GM23338 (cell line): ENCODE data around the gene ZFHX2.

Experiments used
- CREB1 ChIP-seq: fragments of 250-450 bp; sonication (Bioruptor Pico); IDR thresholded peaks from 2 replicates; pipeline ENCODE4 v1.5.0; 2020; ENCODE audit warnings: low read depth, mild to moderate bottlenecking, moderate library complexity
- CTCF ChIP-seq, 2 experiments: fragments of 200-600 bp in 1 of 2; sonication (generic) in 1 of 2; conservative IDR thresholded peaks; 2 replicates each; pipeline versions ENCODE4 v1.5.1 to v1.6.1; 2016 to 2017; ENCODE audit warnings: antibody characterized with exemption in 2 of 2, low read depth in 2 of 2, mild to moderate bottlenecking in 2 of 2, moderate library complexity in 1 of 2
- ETS1 ChIP-seq: IDR thresholded peaks from 2 replicates; pipeline ENCODE4 v1.6.1; 2016; ENCODE audit warnings: antibody characterized with exemption
- EZH2 ChIP-seq: fragments of 200-600 bp; sonication (generic); IDR thresholded peaks from one replicate; pipeline ENCODE4 v1.8.0; 2017; ENCODE audit warnings: antibody characterized with exemption, mild to moderate bottlenecking, low read depth; ENCODE audit not compliant: unreplicated experiment
- EZH2phosphoT487 ChIP-seq: fragments of 200-600 bp; sonication (generic); IDR thresholded peaks from one replicate; pipeline ENCODE4 v1.8.1; 2018; ENCODE audit warnings: antibody characterized with exemption; ENCODE audit not compliant: unreplicated experiment
- JUNB ChIP-seq: IDR thresholded peaks from one replicate; pipeline ENCODE4 v1.6.1; 2016; ENCODE audit warnings: antibody characterized with exemption; ENCODE audit not compliant: unreplicated experiment
- NANOG ChIP-seq: IDR thresholded peaks from 2 replicates; pipeline ENCODE4 v1.6.1; 2016; ENCODE audit warnings: antibody characterized with exemption, borderline replicate concordance
- POLR2AphosphoS5 ChIP-seq: IDR thresholded peaks from 2 replicates; pipeline ENCODE4 v1.6.1; 2016; ENCODE audit warnings: antibody characterized with exemption, low read depth
- REST ChIP-seq: IDR thresholded peaks from one replicate; pipeline ENCODE4 v1.6.1; 2018; ENCODE audit warnings: antibody characterized with exemption; ENCODE audit not compliant: unreplicated experiment
- ZNF331 ChIP-seq: fragments of 250-450 bp; sonication (Bioruptor Pico); IDR thresholded peaks from 2 replicates; pipeline ENCODE4 v1.5.0; 2020; ENCODE audit warnings: low read depth, mild to moderate bottlenecking, moderate library complexity
- TF ChIP-seq, protein P1 (sequence below): fragments of 250-450 bp; sonication (Bioruptor Pico); IDR thresholded peaks from 2 replicates; pipeline ENCODE4 v1.5.0; 2020; ENCODE audit warnings: mild to moderate bottlenecking, moderate library complexity

DNA sequence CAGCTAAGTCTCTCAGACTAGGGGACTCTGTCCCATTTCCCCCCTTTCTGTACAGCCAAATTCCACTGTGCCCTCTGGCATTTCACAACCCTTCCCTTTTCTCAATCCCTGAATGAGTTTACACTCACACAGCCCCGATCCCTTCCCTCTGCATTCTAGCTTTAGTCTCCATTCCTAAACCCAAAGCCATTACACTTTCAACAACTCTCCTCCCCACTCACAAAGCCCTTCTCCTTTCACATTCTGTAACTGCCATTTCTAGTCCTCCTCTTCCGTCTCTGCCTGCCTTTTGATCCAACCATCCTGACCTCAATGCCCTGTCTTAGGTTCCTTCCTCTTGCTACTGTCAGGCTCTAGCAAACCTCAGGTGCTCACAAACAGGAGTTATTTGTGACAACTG, 3.6 kb downstream of the ZFHX2 start:
- TF ChIP-seq JUNB = no peak
- no peak for TF ChIP-seq CTCF (conservative IDR thresholded peaks at IDR 0.05; ENCODE audit: low read depth in 2 of 2)
- no peak for TF ChIP-seq REST
- no peak for TF ChIP-seq EZH2phosphoT487
- TF ChIP-seq ZNF331 (CRISPR knock-in tag) = no peak
- no peak for TF ChIP-seq EZH2
- TF ChIP-seq ETS1 = no peak
- TF ChIP-seq POLR2AphosphoS5 = no peak
- no peak for TF ChIP-seq CREB1 (CRISPR knock-in tag)
- TF ChIP-seq, protein P1, sequence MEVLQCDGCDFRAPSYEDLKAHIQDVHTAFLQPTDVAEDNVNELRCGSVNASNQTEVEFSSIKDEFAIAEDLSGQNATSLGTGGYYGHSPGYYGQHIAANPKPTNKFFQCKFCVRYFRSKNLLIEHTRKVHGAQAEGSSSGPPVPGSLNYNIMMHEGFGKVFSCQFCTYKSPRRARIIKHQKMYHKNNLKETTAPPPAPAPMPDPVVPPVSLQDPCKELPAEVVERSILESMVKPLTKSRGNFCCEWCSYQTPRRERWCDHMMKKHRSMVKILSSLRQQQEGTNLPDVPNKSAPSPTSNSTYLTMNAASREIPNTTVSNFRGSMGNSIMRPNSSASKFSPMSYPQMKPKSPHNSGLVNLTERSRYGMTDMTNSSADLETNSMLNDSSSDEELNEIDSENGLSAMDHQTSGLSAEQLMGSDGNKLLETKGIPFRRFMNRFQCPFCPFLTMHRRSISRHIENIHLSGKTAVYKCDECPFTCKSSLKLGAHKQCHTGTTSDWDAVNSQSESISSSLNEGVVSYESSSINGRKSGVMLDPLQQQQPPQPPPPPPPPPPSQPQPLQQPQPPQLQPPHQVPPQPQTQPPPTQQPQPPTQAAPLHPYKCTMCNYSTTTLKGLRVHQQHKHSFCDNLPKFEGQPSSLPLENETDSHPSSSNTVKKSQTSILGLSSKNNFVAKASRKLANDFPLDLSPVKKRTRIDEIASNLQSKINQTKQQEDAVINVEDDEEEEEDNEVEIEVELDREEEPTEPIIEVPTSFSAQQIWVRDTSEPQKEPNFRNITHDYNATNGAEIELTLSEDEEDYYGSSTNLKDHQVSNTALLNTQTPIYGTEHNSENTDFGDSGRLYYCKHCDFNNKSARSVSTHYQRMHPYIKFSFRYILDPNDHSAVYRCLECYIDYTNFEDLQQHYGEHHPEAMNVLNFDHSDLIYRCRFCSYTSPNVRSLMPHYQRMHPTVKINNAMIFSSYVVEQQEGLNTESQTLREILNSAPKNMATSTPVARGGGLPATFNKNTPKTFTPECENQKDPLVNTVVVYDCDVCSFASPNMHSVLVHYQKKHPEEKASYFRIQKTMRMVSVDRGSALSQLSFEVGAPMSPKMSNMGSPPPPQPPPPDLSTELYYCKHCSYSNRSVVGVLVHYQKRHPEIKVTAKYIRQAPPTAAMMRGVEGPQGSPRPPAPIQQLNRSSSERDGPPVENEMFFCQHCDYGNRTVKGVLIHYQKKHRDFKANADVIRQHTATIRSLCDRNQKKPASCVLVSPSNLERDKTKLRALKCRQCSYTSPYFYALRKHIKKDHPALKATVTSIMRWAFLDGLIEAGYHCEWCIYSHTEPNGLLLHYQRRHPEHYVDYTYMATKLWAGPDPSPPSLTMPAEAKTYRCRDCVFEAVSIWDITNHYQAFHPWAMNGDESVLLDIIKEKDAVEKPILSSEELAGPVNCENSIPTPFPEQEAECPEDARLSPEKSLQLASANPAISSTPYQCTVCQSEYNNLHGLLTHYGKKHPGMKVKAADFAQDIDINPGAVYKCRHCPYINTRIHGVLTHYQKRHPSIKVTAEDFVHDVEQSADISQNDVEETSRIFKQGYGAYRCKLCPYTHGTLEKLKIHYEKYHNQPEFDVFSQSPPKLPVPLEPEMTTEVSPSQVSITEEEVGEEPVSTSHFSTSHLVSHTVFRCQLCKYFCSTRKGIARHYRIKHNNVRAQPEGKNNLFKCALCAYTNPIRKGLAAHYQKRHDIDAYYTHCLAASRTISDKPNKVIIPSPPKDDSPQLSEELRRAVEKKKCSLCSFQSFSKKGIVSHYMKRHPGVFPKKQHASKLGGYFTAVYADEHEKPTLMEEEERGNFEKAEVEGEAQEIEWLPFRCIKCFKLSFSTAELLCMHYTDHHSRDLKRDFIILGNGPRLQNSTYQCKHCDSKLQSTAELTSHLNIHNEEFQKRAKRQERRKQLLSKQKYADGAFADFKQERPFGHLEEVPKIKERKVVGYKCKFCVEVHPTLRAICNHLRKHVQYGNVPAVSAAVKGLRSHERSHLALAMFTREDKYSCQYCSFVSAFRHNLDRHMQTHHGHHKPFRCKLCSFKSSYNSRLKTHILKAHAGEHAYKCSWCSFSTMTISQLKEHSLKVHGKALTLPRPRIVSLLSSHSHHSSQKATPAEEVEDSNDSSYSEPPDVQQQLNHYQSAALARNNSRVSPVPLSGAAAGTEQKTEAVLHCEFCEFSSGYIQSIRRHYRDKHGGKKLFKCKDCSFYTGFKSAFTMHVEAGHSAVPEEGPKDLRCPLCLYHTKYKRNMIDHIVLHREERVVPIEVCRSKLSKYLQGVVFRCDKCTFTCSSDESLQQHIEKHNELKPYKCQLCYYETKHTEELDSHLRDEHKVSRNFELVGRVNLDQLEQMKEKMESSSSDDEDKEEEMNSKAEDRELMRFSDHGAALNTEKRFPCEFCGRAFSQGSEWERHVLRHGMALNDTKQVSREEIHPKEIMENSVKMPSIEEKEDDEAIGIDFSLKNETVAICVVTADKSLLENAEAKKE (CRISPR knock-in tag) = no peak
- TF ChIP-seq NANOG = no peak
